GM12864 (cell line): ENCODE data around the gene GLCCI1.
A peak's percentile ranks its signal among the peaks of the same experiment; 100 is the strongest.

Experiments used
- DNase-seq: peaks from one replicate; pipeline ENCODE4 v3.0.0-alpha.2; 2011; ENCODE audit warnings: low read depth
- H3K4me3 ChIP-seq: 2 replicates; pipeline ENCODE4 v1.5.1; 2011; ENCODE audit warnings: mild to moderate bottlenecking, low read depth, low read length, control low read depth
- TF ChIP-seq, protein P1 (sequence below): IDR thresholded peaks from 2 replicates; pipeline ENCODE4 v1.5.1; 2011; ENCODE audit warnings: low read depth, mild to moderate bottlenecking, moderate library complexity, low read length, control low read depth, inconsistent platforms; ENCODE audit errors: missing control alignments

The GLCCI1 gene

DNA sequence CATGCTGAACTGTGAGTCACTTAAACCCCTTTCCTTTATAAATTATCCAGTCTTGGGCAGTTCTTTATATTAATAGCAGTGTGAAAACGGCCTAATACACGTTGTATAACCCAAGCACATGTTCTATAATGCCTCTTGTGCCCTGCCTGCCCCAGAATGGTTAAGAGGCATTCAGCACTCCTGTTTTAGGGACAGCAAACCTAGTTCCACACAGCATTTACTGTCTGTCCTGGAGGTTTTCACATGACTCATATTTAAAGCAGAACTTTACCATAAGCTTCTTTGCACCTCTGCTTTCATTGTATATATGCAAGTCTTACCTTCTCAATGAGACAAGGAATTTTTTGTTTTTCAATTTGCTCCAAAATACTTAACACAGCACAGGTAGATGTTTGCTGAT lies 148.6 kb downstream of the GLCCI1 start:
- H3K4me3 ChIP-seq, result no peak overlapping the region
- TF ChIP-seq, protein P1, sequence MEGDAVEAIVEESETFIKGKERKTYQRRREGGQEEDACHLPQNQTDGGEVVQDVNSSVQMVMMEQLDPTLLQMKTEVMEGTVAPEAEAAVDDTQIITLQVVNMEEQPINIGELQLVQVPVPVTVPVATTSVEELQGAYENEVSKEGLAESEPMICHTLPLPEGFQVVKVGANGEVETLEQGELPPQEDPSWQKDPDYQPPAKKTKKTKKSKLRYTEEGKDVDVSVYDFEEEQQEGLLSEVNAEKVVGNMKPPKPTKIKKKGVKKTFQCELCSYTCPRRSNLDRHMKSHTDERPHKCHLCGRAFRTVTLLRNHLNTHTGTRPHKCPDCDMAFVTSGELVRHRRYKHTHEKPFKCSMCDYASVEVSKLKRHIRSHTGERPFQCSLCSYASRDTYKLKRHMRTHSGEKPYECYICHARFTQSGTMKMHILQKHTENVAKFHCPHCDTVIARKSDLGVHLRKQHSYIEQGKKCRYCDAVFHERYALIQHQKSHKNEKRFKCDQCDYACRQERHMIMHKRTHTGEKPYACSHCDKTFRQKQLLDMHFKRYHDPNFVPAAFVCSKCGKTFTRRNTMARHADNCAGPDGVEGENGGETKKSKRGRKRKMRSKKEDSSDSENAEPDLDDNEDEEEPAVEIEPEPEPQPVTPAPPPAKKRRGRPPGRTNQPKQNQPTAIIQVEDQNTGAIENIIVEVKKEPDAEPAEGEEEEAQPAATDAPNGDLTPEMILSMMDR, result no peak
- DNase-seq, result no peak

DNA sequence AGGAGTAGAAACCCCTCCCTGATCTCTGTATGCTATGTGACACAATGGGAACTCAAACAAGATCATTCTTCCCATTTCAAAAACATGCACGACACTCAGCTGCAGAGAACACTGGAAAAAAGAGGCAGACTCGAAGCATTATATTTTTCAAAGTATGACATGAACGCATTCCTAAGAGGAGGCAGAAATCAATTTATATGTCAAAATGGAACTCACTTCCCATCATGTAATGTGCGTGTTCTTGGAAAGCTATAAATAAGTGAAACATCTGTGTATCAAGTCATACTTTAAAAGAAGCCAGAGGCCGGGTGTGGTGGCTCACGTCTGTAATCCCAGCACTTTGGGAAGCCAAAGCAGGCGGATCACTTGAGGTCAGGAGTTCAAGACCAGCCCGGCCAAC lies 150.7 kb downstream of the GLCCI1 start:
- TF ChIP-seq, protein P1, result no peak
- DNase-seq, result no peak
- no peak overlapping the region for H3K4me3 ChIP-seq

DNA sequence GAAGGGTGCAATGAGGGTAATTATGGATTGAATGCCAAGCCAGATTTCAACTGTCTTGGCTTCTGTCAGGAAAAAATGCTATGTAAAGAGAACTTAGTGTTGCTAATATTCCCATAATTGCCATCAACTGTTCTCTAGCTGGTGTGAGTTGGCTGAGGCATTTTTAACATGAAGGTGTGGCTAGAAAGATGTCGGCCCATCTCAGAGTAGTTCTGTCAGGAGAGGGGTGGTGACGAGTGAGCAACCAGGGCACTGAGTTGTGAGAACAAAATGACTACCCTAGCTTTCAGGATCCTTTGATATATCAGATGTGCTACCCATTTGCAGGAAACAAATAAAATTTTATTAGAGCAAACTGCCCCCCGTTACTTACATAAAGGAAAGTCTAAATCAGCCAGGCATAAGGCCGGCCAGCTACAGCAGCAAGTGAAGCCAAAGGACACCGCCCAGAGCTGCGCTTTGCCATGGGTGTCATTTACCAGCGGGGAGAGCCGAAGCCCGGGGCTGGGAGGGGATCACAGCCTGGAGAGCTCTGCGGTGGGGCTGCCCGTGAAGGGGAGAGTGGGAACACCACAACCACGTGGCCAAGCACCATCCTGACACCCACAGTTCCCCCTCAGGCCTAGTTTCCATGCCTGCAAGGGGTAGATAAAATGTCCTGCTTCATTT lies 151.9 kb downstream of the GLCCI1 start:
- H3K4me3 ChIP-seq, result no peak overlapping the region

DNA sequence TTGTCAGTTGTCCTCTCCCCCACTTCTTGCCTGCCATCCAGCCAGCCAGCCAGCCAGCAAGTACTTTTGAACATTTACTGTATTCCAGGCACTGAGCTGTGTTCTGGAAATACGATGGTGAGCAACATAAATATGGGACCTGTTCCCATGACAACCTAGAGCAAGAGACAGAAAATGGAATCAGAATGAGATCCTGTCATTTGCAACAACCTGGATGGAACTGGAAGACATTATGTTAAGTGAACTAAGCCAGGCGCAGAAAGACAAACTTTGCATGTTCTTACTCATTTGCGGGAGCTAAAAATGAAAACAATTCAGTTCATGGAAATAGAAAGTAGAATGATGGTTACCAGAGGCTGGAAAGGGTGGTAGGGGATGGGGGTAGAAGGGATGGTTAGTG lies 152.6 kb downstream of the GLCCI1 start:
- TF ChIP-seq, protein P1, result no peak
- no peak for DNase-seq
- no peak overlapping the region for H3K4me3 ChIP-seq

More for the DNA sequence above, 151.9 kb downstream of the GLCCI1 start:
- TF ChIP-seq, protein P1, result no peak
- no peak for DNase-seq

DNA sequence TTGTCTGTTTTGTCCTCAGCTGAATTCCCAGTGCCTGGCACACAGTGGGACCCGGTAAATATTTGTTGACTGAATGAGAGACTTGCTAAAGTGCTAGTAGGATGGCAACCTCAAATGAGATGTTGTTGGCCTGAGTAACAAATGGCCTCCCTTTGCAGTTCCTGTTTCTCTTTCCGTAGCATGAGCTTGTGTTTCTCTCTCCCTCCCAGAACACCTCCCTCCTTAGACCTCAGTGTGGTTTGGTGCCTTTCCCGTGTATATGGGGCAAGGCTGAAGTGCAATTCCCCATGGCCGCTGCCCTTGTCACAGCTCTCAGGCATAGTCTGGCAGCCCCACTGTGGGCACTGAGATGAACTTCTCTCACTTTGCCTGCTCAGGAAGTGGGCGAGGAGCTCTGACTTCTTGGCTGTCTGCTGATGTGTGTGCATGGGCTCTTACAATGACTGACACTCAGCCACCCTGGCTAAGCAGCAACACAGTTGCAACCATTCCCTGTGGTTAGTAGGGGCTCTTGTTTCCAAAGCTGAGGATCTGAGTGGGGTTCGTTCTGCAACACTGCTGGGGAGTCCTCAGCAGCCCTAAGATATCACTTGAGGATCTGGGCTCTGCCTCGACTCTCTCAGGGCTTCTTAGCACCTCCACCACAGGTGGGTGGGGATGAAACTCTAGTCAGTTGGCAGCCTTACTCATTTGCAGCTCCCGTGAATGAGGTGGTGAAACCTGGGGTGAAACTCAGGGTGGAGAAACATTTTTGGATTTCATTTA lies 157.3 kb downstream of the GLCCI1 start:
- H3K4me3 ChIP-seq, result no peak overlapping the region; the same call in 1 of the 2 replicates
- peak; percentile 82 for DNase-seq
- TF ChIP-seq, protein P1, result no peak

DNA sequence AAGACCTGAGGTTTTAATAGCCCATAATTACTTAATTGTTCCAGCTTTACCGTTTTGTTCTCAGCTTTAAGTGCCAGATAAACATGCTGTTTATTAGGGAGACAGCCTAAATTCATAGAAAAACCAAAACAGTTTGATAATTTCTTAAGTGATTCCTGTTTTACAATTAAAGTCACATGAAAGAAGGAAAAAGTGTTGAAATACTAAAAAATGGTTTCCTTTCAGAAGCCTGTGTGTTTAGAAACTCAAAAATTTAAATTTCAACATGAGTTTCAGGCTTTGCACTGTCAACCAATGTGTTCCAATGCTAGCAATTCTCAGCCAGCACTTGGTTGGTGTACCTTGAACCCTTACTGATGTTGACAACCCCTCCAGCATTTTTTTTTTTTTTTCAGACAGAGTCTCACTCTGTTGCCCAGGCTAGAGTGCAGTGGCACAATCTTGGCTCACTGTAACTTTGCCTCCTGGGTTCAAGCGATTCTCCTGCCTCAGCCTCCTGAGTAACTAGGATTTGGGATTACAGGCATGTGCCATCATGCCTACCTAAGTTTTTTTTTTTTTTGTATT lies 158.1 kb downstream of the GLCCI1 start:
- TF ChIP-seq, protein P1, result no peak
- DNase-seq, result no peak
- H3K4me3 ChIP-seq, result no peak overlapping the region
